SK-MEL-5 (cell line): ENCODE results near the gene NUPR1. TPM values are rescaled to one million over a fixed set of nuclear protein-coding genes. Genes with fewer than 3 reads are reported as not detected.
"Not testable (repeated sequence)": the region's sequence is repeated elsewhere in the genome, so short reads cannot be mapped to it uniquely, and the experiment has no call there.

Experiments
- DNase-seq: peaks from one replicate; pipeline ENCODE4 v3.0.0-alpha.2; 2016; ENCODE audit warnings: low read depth, low spot score
- in situ Hi-C: cut with HindIII; loops from 2 replicates; pipeline ENCODE4 v1.10.0; 2016; ENCODE audit warnings: low sequenced_read_pairs, high pct_unique_total_duplicates, low pct_unique_long_range_greater_than_20kb
- total RNA-seq: library from RNA; depleted of rRNA; stranded (reverse); fragments of >200 nt; shearing (Covaris generic); gene quantifications from 2 replicates; pipeline ENCODE4 v1.2.3, GENCODE V29; 2014

NUPR1 gene
- total RNA-seq, 1 experiment from 2014 or later = 61.5 TPM

DNA sequence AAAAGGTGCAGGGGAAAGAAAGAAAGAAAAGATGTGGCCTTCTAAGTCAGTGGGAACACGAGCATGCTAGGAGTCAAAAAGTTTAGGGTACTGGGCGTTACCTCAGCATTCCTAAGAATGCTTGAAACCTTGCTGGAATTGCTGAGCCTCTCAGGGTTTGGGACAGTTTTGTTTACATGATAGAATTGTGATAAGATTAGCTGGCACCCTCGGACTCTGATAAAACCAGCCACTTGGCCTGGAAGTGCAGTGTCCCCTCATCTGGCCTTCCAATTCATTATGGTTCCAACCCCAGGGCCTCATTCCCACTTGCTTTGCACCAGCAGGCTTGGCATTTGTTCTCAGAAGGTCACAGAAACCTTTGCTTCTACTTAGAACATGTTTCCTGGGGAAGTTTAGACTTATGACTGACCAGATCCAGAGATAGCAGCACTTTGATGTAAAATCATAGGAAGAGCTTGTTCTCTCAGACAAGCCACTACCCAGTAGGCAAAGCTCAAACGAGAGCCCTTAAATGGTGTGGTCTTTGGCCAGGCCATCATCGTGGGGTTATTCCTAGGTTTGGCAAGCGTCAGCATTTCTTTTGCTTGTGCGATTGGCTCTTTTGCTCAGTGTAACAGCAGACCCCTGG lies 22.9 kb upstream of the NUPR1 start:
- DNase-seq = no peak
- in situ Hi-C loops = no loop called here

DNA sequence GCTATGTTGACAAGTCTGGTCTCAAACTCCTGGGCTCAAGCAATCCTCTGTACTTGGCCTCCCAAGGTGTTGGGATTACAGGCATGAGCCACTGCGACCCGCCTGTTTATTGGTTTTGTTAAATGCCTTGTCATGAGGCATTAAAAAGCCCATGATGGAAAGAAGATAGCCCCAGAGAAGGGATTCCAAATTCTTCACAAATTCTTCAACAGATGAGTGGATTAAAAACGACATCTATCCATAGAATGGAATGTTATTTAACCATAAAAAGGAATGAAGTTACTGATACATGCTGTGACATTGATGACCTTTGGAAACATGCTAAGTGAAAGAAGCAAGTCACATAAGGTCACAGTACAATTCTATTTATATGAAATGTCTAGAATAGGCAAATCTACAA lies 19.7 kb upstream of the NUPR1 start:
- in situ Hi-C loops = no loop called here
- no peak for DNase-seq

DNA sequence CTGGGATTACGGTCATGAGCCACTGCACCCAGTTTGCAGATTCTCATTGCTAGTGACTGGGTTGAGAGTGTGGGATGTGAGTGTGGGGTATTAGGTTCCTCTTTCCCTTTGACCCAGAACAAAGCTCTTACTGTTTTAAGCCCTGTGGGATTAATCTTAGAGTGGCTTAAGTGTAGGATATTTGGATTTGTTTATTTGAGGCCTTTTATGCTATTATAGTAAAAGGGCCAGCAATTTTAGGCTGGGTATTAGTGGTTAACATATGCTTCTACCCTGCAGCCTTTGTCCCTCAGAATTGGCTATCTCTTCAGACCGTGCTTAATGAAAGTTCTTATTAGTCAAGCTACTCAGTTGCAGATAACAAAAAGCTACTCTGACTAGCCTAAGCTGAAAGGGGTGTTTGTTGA lies 18.1 kb upstream of the NUPR1 start:
- in situ Hi-C loops = no loop called here

DNA sequence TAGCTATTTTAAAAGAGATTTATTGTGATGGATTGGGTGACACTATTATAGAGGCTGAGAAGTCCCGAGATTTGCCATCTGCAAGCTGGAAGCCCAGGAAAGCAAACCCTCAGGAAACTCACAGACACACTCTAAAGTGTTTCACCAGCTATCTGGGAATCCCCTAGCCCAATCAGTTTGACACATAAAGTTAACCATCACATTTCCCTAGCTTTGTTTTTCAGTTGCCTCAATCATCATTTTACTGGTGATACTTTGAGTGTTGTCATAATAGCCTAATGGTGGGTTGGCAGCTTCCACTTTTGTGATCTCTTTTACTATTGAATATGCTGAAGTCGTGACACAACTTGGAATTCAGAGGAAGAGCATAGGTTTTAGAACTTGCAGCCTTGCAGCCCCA lies 16.8 kb upstream of the NUPR1 start:
- in situ Hi-C loops = no loop called here
- no peak for DNase-seq

More for the DNA sequence above, 18.1 kb upstream of the NUPR1 start:
- peak; percentile 37 for DNase-seq

DNA sequence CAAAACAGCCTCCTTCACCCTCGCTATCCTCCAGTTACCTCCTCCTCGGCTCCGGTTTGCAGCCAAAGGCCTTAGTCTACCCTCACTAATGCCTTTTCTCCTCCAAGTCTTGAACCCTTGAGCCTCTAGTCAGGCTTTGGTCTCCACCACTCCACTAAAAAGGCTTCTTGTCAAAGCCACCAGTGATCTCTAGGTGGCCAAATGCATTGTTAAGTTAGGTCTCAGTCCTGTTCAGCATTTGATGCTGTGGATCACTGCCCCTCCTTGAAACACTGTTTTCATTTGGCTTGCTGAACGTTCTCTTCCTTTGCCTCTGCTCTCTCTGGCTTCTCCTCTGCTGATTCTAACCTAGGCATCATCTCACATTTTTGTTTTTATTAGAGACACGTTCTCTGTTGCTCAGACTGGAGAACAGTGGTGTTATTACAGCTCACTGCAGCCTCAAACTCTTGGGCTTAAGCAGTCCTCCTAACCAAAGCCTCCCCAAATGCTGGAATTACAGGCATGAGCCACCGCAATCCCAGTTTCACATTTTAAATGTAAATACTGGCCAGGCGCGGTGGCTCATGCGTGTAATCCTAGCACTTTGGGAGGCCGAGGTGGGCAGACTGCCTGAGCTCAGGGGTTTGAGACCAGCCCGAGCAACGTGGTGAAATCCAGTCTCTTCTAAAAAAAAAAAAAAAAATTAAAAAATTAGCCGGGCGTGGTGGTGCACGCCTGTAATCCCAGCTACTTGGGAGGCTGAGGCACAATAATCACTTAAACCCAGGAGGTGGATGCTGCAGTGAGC lies 16.1 kb upstream of the NUPR1 start:
- in situ Hi-C loops = no loop called here
- DNase-seq = no peak

DNA sequence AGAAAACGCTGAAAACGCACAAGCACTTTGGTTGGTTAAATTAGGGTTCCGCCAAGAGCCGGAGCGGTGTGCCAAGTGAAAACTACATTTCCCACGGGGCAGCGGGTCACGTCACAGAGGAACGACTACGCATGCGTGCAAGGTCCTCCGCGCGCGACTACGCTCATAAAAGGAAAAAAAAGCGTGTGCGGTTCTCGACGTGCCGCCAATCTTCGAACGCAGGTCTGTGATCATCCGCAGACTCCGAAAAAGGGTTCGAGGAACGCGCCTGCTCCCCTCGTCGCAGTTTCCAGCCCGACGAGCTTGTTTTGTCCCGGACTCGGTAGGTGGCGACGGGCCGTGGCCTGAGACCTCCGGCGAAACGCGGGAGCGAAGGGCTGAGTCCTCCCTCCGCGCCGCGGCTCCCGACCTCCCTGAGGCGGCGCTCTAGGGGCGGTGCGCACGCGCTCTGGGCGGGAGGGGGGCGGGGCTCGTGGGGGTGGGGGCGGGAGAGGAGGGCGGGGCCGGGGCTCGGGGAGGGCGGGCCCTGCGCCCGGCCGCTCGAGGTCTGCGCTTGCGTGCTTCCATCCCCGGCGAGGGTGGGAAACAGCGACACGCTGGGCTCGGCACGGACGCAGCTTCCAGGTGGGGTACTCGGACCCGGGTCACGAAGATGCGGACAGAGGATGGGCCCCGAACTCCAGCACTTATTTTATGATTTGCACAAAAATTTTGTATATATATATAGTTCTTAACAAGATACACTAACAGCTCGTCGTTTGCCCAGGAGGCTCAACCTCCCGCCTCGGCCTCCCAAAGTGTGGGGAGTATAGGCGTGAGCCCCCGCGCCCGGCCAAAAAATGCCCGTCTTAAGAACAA lies 15.2 kb upstream of the NUPR1 start, which contains the start of gene SGF29:
TSS of gene SGF29 (plus strand) at position 145 of the 858 bp plus-strand sequence. CDS start 27,150 bp downstream, outside the sequence.
- in situ Hi-C loops = no loop called here
- DNase-seq = peak; percentile 89

DNA sequence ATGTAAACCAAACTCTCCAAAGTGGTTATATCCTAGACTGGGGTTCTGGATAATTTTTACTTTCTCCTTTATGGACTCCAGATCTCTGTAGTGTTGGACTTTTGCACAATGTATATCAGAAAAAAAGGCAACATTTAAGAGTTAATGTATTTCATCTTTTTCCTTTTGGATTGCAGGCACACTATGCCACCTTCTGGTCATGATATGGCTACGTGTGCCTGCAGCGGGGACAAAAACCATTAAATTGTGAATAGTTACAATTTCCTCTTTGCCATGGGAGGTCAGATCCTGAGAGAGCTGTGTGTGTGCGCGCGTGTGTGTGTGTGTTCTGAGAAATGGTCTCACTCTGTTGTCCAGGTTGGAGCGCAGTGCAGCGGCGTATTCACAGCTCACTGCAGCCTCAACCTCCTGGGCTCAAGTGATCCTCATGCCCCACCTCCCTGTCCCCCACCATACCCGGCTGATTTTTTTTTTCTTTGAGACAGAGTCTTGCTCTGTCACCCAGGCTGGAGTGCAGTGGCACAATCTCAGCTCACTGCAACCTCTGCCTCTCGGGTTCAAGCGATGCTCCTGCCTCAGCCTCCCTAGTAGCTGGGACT lies 10.6 kb upstream of the NUPR1 start:
- in situ Hi-C loops = no loop called here
- peak; percentile 55 for DNase-seq

DNA sequence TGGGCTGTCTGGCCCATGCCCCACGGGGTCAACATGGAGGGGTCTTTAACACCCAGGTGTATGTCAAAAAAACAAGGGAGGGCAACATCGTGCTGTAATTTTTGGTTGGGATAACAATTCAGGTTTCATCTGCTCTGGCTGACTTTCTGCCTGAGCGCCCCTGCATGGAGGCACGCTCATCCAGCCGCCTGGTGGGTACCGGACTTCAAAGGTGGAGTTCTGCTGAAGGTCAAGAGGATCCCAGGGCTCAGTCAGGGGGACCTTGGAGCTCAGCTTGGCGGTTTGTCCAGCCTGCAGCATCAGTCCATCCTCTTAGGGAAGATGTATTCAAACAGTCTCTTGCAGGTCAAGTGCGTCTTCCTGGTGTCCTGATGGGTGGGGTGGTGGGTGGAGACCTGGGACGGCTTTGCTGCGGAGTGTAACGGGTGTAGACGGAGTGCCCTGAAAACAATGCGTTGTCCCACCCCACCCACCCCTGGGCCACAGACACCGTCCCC lies 9.6 kb upstream of the NUPR1 start:
- DNase-seq = no peak
- in situ Hi-C loops = no loop called here

DNA sequence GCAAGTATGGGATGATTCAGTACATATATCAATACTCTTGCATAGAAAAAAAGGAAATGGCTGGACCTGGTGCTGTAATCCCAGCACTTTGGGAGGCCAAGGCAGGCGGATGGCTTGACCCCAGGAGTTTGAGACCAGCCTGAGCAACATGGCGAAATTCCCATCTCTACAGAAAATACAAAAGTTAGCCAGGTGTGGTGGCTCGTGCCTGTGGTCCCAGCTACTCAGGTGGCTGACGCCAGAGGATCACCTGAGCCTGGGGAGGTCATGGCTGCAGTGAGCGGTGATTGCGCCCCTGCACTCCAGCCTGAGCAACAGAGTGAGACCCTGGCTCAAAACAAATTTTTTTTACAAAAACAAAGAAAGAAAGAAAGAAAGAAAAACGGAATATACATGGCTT lies 7.9 kb upstream of the NUPR1 start:
- in situ Hi-C loops = no loop called here
- no peak for DNase-seq

DNA sequence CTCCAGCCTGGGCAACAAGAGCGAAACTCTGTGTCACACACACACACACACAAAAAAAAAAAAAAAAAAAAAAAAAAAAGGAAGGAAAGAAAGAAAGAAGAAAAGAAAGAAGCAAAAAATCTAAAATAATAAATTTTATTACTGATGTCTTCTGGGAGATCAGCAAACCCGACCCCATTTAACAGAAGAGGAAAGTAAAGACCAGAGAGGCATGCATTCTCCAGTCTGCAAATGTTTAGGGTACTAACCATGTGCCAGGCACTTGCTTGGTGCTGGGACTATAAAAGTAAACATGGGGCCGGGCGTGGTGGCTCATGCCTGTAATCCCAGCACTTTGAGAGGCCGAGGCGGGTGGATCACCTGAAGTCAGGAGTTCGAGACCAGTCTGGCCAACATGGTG lies 7.2 kb upstream of the NUPR1 start:
- in situ Hi-C loops, DNase-seq: not testable (repeated sequence)

DNA sequence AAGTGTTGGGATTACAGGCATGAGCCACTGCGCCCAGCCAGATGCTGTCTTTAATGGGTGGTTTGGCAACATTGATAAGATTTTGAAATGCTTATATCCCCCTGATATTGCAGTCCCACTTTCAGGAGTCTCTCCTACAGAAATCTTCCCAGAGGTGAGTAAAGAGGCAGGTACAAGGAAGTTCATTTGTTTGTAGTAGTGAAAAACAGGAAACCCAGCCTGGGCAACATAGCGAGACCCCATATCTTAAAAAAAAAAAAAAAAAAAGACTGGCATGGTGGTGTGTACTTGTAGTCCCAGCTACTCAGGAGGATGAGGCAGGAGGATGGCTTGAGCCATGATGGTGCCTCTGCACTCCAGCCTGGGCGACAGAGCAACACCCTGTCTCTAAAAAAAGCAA lies 6.2 kb upstream of the NUPR1 start:
- DNase-seq = no peak
- in situ Hi-C loops = no loop called here

DNA sequence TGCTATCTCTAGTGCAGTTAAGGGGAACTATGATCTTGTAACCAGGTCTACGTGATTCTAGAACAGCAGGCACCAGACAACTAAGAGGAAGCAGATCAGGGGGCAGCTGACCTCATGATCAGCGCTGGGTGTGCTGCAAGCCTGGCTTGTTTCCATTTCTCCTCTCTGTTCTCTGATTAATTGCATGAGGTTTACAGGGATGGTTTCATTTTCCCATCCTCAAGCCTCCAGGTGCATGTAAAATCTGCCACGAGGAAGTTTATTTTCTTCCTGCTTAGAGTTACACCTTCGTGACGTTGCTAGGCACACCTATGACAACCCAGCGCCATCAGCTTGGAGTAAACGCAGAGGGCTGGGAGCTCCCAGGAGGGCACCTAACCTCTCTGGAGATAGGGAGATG lies 4.3 kb upstream of the NUPR1 start:
- in situ Hi-C loops = no loop called here
- no peak for DNase-seq

DNA sequence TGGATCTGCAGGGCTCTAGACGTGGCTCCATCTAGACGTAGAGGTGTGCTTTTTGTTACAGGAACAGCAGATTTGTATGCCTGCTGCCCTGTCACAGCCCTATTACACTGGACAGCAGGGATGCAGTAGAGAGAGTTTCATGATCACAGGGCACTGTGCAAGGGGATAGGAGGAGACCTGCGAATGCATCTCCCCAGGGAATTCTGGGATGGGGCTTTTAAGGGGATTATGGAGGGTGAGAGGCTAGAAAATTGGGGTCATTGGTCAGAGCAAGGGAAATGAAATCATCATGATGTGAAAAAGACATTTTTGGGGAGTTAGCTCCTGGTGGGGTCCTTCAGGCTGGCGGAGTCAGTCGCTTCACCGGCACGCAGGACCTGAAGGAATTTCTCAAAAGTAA lies 3.9 kb upstream of the NUPR1 start:
- in situ Hi-C loops = no loop called here
- no peak for DNase-seq

DNA sequence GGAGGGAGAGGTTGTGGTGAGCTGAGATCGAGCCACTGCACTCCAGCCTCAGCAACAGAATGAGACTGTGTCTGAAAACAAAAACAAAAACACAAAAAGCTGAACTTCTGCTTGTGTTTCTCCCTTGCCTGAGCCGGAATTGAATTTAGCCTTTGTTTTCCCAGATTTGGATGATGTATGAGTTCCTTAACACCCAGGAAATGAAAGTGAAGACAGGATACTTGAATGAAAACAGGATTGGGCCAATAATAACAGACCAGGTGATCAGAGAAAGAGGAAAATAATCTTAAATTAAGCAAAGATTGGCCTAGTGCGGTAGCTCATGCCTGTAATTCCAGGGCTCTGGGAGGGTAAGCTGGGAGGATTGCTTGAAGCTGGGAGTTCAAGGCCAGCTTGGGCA lies 1.6 kb upstream of the NUPR1 start:
- peak; percentile 43 for DNase-seq
- in situ Hi-C loops = no loop called here

DNA sequence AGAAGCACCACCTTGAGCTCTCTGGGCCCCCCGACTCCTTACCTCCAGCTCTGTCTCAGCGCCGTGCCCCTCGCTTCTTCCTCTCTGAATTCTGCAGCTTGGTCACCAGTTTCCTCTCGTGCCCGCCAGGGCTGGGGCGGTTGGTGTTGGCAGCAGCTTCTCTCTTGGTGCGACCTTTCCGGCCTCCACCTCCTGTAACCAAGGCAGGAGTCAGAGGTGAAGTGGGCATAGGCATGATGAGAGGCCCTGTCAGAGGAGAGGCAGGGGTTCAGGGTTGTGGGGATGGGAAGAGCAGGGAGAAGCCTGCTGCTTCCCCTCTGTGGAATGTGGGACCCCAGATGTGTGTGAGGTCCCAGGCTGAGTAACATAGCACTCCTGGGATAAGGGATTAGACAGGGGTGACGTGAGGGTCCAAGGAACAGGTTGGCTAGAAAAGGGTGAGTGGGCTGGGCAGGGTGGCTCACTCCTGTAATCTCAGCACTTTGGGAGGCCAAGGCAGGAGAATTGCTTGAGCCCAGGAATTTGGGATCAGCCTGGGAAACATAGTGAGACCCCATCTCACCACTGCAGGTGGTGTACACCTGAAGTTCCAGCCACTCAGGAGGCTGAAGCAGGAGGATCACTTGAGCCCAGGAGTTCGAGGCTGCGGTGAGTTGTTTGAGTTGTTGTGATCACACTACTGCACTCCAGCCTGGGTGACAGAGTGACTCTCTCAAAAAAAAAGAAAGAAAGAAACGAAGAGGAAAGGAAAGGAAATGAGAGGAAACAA lies 626 bp downstream of the NUPR1 start:
- DNase-seq = no peak
- in situ Hi-C loops = no loop called here

DNA sequence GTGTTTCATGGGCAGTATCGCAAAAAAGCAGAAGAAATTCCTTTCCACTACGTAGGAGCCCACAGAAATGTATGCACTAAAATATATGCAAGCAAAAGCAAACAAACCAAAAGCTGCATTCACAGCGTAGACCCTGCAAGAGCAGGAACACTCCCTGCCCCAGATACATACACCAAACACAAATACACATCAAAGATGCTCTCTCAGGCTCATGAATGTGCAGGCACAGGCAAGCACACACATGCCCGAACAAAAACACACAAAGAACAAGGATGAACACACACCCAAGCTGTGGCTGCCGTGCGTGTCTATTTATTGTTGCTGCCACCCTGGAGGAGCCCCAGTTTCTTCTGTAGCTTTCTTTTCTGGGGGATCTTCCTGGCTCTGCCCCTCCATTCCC lies 1.7 kb downstream of the NUPR1 start:
- no peak for DNase-seq
- in situ Hi-C loops = no loop called here
